K562 treated with DMSO at 1 percent for 48 hours (cell line): ENCODE measurements around the gene CDC42BPA. TPM values are rescaled to one million over a fixed set of nuclear protein-coding genes. Genes with fewer than 3 reads are reported as not detected.

ENCODE experiments used
- total RNA-seq: library from RNA; unstranded; fragments of 300-600 nt; gene quantifications from 2 replicates; pipeline ENCODE4 v1.2.3, GENCODE V29; 2022; ENCODE audit warnings: low replicate concordance; ENCODE audit errors: extremely low read depth

The CDC42BPA gene, protein sequence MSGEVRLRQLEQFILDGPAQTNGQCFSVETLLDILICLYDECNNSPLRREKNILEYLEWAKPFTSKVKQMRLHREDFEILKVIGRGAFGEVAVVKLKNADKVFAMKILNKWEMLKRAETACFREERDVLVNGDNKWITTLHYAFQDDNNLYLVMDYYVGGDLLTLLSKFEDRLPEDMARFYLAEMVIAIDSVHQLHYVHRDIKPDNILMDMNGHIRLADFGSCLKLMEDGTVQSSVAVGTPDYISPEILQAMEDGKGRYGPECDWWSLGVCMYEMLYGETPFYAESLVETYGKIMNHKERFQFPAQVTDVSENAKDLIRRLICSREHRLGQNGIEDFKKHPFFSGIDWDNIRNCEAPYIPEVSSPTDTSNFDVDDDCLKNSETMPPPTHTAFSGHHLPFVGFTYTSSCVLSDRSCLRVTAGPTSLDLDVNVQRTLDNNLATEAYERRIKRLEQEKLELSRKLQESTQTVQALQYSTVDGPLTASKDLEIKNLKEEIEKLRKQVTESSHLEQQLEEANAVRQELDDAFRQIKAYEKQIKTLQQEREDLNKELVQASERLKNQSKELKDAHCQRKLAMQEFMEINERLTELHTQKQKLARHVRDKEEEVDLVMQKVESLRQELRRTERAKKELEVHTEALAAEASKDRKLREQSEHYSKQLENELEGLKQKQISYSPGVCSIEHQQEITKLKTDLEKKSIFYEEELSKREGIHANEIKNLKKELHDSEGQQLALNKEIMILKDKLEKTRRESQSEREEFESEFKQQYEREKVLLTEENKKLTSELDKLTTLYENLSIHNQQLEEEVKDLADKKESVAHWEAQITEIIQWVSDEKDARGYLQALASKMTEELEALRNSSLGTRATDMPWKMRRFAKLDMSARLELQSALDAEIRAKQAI (N-terminal part only)
- not detected in 2 replicates for total RNA-seq

DNA sequence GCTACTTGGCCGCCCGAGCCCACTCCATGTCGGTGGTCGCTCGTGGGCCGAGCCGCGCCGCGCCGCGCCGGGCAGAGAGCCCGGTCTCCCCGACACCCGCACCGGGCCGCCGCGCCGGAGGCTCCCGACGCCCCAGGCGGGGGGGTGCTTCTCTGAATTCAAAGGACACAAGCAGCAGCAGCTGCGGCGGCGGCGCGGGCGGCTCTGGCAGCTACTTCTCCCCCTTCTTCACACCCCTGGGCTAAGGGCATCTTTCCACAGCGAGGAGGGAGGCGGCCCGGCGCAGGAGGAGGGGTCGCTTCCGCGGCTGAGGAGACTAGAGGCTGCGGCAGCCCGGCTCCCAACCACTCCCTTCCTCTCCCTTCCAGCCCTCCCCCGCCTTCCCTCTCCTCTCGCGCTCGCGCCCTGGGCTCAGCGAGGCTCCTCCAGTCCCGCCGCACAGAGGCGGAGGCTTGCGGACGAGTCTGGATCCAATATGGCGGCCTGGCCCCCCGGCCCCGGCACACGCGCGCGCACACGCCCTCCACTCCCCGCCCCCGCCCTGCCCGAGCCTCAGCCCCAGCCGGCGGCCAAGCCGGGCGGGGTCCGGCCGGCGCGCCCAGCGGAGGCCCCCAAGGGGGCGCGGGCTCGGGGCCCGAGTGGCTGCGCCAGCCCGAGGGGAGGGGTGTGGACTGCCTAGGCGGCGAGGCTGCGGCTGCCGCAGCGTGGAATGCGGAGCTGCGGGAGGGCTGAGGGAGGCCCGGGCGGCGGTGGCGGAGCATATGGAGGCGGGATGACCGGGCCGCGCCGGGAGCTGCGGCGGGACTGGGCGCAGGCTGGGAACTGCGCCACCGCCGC lies at the start of gene CDC42BPA:
CDC42BPA (minus strand) TSS at position 477 of the 837 bp plus-strand sequence. CDS start 1,310 bp downstream, outside the sequence.

DNA sequence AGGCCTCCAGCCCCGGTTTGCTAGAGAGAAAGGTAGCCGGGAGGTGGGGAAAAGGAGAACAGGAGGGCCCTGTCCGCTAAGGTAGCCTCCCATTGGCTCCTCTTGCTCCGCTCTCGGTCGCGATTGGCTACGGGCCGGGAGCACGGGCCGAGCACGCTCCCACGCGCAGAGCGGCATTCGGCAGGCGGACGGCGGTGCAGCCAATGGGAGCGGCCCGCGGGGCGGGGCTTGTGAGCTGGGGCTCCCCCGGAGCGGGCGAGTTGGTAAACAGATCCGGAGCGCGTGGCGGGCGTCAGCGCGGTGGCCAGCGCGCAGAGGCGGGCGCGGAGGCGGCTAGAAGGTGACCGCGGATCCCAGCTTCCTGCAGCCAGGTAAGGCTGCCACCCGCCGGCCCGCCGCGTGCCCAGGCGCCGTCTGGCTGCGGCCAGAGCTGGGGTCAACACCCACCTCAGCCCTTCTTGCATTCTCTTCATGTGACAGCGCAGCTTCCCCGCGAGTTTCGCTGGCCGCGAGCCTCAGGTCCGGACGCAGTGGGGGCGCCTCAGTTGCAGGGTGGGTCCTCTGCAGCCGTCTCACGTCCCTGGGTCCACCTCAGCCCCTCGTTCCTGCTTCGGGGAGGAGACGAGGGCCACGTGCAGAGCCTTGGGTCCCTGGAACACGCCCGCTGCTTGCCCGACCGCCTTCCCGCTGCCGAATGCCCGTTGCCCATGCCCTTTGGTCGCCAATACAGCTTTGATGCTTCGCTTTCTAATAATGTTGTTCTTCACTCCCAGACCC lies 378.1 kb downstream of the CDC42BPA start, which contains the start of gene COQ8A:
COQ8A (plus strand) TSS at position 266 of the 777 bp plus-strand sequence. CDS start 21,092 bp downstream, outside the sequence.

Other genes starting within 250 kb of the CDC42BPA start
- gene ZNF678, start 245.1 kb upstream of the CDC42BPA start, total RNA-seq, result not detected in 2 replicates